Stimulated activated CD8-positive, alpha-beta memory T cell treated with anti-CD3 and anti-CD28 coated beads, Interleukin-2, amount 100 ng/mL, for 1 hour (primary cell): ENCODE results near the gene AZIN2.
"Not testable (repeated sequence)": the region's sequence is repeated elsewhere in the genome, so short reads cannot be mapped to it uniquely, and the experiment has no call there.

Experiments
- DNase-seq, 2 donors: peaks; one replicate each; pipeline ENCODE4 v3.0.0-alpha.2; 2020; ENCODE audit warnings: low read depth in 2 of 2

AZIN2 gene

DNA sequence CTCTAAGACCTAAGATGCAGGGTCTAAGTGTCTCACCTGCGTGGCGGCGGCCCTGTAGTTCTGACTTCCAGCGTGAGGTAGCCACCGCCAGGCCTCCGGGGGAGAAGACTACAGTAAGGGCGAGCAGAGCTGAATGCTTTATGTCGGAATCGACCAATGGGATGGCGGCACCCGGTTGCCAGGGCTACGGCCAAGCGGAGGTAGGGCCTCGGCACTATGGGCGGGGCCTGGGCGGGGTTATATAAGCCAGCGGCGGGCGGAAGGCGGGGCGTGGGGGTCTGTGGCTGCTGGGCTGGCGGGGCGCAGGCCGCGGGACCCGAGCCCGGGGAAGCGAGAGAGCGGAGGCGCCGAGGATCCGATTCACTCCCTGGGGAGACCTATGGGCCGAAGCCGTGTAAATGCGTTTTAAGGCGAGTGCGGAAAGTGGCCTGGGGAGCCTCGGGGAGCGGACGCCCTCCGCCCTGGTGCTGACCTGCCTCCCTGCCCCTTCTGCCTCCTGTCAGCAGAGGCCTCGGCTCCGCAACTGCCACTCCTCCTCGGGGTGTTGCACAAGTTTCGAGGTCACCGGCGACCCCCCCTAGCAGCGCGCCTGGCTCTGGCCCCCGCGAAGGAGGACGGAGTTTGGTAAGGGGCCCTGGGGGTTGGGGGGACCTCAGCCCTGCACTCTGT, at the start of gene AZIN2:
TSS of gene AZIN2 (plus strand) at position 269 of the 669 bp plus-strand sequence. CDS start 1,097 bp downstream, outside the sequence.
- DNase-seq = peak; percentile 96 to 98

- no peak for DNase-seq
Measured at GRCh38 chr1:33031506-33031905, 49.4 kb upstream of the AZIN2 start.

GRCh38 chr1:33032126-33032869, 48.7 kb upstream of the AZIN2 start:
- DNase-seq = no peak

- DNase-seq = no peak
Measured at GRCh38 chr1:33036051-33036525, 44.9 kb upstream of the AZIN2 start.

GRCh38 chr1:33036526-33037503, 44.1 kb upstream of the AZIN2 start, which contains the start of gene AK2:
AK2 (minus strand) TSS chr1:33036883; CDS start chr1:33036828, 55 bp downstream.
- DNase-seq = peak; percentile 72 to 75

- no peak for DNase-seq
Measured at GRCh38 chr1:33039840-33040239, 41.1 kb upstream of the AZIN2 start.

DNA sequence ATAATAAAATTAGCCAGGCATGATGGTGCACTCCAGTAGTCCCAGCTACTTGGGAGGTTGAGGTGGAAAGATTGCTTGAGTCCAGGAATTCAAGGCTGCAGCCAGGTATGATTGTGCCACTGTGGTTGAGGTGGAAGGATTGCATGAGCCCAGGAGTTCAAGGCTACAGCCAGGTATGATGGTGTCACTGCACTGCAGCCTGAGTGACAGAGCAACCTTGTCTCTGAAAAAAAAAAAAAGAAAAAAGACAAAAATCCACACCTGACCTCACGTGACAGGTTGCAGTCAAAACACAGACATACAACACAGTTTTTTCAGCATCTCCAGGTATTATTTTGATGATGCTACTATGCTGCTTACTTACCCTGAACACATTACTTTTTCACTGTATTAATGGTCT, 39.9 kb upstream of the AZIN2 start:
- no peak for DNase-seq

GRCh38 chr1:33042831-33043230, 38.1 kb upstream of the AZIN2 start:
- DNase-seq = no peak

DNA sequence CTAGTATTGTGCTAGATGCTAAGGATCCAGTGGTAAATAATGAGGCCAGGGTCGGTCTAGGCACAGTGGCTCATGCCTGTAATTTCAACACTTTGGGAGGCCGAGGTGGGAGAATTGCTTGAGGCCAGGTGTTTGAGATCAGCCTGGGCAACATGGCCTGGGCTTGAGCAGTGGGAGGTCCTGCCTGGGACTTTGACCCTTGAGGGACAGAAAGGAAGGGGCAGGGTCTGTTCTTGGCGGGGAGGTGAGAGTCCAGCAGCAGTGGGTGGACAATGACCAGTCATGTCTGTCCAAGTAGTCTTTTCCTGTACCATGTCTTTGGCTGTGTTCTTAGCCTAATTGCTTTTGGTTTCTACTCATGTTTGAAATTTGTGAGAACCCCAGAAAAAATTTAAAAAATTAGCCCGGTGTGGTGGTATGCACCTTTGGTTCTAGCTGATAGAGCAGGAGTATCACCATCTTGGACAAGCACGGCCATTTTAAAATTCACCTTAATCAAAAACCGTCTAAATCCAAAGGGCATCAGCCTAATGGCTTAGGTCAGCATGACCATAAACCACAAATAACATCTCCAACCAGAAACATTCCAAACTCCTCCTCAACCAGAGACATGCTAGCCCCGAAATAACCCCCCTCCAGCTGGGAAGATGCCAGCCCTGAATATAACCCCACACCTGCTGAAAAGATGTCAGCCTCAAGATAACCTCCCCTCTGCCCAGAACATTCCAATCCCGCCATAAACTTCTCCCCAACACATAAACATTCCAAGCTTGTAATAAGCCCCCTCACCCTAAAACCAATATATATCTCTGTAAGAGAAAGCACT, 37.5 kb upstream of the AZIN2 start:
- no peak for DNase-seq

- DNase-seq = no peak
Measured at GRCh38 chr1:33045246-33045645, 35.7 kb upstream of the AZIN2 start.

DNA sequence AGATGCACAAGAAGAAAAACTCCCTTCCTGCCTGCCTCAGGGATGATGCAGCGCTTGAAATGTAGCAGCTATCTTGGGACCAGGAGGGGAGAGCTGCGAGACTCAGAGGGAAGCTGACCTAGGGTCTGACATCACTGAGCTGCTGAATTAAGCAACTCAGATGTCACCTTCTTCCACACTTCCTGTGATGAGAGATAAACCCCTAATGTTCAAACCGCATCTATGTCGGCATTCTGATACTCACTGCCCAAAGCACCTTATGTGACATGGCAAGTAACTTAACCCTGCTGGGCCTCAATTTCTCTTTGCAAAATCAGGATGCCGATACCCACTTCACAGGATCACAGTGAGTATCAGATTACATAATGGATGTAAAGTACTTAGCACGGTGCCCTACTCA, 35.1 kb upstream of the AZIN2 start:
- peak in 1 of 2 donors; percentile 26 for DNase-seq

GRCh38 chr1:33046234-33046633, 34.7 kb upstream of the AZIN2 start:
- DNase-seq = not testable (repeated sequence)

GRCh38 chr1:33047290-33047689, 33.7 kb upstream of the AZIN2 start:
- no peak for DNase-seq

DNA sequence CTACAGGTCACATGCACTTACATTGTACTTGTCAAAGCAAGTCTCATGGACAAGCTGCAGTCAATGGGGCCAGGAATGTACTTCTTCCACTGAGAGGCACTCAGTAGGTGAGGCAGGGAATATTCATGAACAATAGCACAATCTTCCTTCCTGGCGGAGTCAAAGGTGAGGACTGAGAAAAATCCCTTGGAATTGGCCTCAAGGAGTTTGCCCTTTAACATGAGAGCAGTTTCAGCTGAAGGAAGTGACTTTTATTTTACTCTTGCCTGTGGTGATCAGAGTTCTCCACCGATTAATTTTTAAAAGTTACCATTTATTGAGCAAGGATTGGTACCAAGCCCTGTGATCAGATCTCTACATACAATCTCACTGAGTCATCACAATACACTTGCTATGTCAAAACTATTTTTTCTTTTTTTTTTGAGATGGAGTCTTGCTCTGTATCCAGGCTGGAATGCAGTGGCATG, 33.1 kb upstream of the AZIN2 start:
- DNase-seq = no peak

DNA sequence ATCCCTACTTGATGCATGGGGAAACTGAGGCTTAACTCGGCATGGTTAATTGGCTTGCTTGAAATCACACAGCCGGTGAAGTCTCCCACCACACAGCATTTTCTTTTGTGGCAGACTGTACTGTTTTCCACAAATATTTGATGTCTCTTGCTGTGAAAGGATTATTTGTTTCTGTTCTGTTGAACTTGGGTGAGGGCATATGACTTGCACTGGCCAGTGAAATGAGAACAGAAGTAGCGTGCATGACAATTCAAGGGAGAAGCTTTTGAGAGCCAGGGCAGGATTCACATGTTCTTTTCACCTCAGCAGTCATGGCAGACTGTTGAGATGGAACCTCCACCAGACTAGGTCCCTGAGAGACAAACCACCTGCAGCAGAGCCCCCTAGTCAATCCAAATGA, 32.5 kb upstream of the AZIN2 start:
- DNase-seq = no peak

DNA sequence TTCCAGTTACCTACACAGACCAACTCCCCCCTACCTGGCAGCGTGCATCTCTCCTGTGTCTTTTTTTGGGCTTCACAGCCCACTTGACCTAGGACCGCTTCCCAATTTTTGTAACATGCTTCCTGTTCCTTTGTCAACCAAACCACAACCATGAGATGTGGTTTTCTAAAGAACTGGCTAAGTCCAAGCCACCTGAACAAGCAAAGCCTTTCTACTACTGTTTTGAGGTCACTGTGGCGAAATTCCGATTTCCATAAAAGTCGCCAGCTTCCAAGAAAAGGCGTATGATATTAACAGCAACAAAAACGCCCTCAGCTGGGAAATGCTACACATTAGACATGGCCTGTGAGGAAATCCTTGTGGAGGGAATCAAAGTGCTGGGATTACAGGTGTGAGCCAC, 31.6 kb upstream of the AZIN2 start:
- no peak for DNase-seq

- DNase-seq = no peak
Measured at GRCh38 chr1:33050221-33051076, 30.5 kb upstream of the AZIN2 start.

DNA sequence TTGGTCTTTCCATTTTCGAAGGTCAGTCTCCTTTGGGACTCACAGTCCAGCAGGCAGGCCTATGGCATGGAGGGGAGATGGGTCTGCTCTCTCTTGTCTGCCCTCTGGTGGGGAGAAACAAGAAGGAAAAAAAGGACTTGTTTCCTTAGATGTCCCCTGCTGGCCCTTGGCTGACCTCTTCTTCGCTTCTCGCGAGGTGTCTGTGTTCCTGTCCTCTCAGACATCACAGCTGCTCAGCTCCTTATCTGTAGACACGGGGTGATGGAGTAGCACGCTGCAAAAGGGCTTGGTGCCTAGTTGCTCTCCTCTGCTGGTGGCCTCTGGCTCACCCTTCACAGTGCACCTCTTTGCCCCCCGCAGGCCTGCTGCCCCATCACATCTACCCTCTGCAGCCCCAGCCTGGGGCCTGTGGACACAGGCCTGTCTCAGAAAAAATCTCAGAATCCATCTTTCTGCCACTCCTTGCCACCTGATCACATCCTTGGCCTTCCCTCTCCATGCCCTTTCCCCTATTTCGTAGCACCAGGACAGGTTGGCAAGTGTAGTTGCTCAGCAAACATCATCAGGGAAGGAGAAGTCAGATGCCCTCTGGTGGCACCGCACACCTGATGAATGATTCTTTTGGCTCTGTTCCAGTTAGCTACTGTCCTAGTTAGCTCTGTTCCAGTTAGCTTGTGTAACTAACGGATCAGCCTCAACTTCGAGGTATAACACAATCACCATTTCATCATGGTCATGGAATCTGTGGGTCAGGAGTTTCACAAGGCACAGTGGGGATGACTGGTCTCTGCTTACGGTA, 25.5 kb upstream of the AZIN2 start:
- no peak for DNase-seq

GRCh38 chr1:33056426-33056825, 24.5 kb upstream of the AZIN2 start:
- no peak for DNase-seq
